NCI-H446 (cell line): Measurements from ENCODE around the gene DOK7.

Experiments used
- DNase-seq, 2 experiments: peaks; one replicate each; lab custom pipeline; 2025; lab: John Stamatoyannopoulos, UW

Gene DOK7

GRCh38 chr4:3520796-3521600 is 57.9 kb downstream of the DOK7 start:
- no peak for DNase-seq

DNA sequence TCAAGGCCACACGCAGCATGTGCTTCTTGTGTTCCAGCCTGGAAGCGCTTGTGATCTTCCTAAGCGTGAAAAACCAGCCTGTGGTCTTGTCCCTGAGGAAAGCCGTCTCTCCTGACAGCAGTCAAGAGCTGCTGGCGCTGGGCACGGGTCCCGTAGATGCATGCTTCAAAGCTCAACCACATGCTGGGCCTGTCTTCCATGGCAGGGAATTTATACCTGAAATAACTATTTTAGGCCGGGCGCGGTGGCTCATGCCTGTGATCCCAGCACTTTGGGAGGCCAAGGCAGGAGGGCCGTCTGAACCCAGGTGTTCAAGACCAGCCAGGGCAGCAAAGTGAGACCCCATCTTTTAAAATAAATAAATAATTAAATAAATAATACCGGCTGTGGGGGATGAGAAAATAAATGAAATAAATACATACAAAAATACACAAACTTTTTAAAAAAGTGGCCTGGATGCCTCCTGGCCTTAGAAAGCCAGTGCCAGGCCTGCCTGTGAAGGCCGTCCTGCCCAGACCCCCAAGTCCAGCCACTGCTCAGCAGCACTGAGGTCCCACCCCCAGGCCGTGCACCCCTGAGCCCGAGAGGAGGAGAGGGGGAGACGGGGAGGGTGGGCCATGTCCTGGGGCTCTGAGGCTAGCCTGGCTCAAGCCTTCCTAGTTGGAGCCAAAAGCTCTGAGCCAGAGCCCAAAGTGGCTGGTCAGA is 58.7 kb downstream of the DOK7 start:
- no peak for DNase-seq

- DNase-seq: no peak
These were observed 59.2 kb downstream of the DOK7 start for GRCh38 chr4:3522326-3522640.

DNA sequence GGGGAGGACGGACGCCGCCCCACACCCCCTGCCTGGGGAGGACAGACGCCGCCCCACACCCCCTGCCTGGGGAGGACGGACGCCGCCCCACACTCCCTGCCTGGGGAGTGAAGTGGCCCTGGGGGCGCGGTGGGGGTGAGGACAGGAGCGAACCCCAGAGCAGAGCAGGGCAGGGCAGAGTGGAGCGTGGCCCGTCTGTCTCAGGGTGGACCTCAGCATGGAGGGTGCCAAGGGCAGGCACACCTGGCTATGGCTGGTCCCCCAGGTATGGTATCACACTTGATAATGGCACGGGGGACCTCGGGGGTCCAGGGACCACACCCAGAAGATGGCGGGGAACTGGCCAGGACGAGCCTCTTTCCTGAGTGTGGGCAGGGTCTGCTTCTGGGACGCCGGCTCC is 59.5 kb downstream of the DOK7 start:
- DNase-seq: no peak

- DNase-seq: no peak
These were observed 60.1 kb downstream of the DOK7 start for GRCh38 chr4:3523146-3523627.

GRCh38 chr4:3523628-3524221 is 60.6 kb downstream of the DOK7 start:
- DNase-seq: no peak

DNA sequence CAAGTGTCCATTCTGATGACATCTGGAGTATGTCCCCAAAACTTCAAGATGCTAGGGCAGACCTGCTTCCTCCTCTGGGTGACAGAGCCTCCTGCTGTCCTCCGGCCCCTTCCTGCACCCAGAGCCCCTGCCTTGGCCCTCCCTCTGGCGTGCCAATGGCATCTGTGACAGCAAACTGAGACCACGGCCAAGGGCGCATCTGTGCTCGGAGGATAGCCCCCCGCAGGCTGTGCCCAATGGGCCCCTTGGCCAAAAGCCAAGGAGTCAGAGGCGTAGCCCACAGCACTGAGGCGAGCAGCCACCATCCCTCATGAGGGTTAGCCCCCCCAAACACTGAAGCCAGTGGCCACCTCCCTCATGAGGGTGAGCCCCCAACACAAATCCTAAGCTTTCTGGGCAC is 61.2 kb downstream of the DOK7 start:
- no peak for DNase-seq

- no peak for DNase-seq
These were observed 61.8 kb downstream of the DOK7 start for GRCh38 chr4:3524920-3525319.

GRCh38 chr4:3525532-3526430 is 62.7 kb downstream of the DOK7 start:
- no peak for DNase-seq

GRCh38 chr4:3526456-3526855 is 63.4 kb downstream of the DOK7 start:
- DNase-seq: no peak

GRCh38 chr4:3527101-3527913 is 64.2 kb downstream of the DOK7 start:
- DNase-seq: no peak

- DNase-seq: no peak
These were observed 65.1 kb downstream of the DOK7 start for GRCh38 chr4:3527914-3528876.

DNA sequence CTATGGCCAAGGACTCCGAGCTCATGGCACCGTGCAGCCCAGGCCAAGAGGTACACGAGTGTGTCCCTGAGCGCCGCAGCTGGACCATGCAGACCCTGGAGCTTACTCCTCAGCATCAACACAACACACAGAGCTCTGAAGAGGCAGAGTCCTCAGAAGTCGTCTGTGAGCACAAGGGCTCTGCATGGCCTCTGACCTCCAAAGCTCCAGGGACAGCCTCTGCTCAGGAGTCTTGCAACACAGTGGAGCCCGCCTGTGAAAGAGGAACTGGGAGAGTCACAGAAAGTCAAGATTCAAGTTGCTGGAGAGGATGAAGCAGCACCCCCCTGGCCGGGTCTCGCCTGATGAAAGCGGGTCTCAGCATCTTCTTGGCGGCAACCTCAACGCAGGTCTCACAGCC is 66.3 kb downstream of the DOK7 start:
- DNase-seq: no peak

DNA sequence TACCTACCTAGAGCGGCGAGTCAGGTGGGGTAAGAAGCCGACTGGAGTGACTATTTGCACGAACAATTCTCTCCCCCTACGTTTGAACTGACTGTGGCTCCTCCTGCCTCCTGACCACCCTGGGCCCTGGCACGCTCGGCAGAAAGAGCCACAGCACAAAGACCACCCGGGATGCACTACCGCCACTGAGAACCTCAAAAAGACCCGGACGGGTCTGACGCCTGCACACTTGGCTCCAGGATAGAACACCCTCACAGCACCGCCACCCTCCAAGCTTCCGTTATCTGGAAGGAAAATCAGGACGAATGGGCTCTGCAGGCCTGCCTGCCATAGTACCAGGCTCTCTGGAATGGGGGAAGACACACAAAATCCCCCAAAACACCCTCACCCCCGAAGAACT is 66.9 kb downstream of the DOK7 start:
- DNase-seq: no peak

GRCh38 chr4:3530663-3531254 is 67.7 kb downstream of the DOK7 start:
- no peak for DNase-seq

- DNase-seq: no peak
These were observed 68.3 kb downstream of the DOK7 start for GRCh38 chr4:3531318-3531878.

DNA sequence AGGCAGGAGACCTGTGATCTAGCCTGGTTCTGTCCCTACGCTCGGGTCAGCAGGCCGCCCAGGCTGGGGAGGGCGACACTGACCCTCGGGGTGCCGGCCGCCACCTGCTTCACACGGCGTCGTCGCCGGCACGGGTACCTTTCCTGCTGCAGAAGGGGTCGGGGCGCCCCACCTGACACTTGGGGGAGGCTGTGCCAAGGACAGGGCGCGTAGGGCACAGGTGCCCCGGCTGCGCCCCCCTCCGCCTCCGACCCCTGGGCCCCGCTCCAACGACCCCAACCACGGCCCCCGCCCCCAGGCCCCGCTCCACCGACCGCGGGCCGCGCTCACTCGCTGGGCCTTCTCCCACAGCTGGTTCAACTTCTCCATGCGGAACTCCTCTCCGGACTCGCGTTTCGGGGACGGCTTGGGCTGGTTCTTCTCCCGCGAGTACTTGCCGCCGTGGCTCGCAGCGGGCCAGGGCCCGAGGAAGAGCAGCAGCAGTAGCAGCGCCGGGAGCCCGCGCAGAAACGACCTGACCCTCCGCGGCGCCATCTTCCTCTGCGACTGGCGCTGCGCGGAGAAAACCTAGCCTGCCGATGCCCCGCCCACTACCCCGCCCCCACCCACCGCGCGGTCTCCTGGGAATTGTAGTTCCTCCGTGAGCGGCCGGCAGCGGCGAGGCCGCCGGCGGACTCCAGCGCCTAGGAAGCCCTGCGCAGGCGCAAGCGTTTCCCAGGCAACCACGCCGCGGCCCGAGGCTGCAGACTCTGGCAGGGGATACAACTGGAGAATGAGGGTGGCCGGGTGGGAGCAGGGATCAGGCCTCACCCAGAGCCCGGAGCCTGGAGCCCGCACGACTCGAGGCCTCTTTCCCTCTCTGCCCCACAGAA is 69.0 kb downstream of the DOK7 start, which contains the start of gene LRPAP1:
LRPAP1 (minus strand) TSS at position 544 of the 872 bp plus-strand sequence; CDS start at position 534, 10 bp downstream.
- peak; percentile 73 to 85 for DNase-seq

DNA sequence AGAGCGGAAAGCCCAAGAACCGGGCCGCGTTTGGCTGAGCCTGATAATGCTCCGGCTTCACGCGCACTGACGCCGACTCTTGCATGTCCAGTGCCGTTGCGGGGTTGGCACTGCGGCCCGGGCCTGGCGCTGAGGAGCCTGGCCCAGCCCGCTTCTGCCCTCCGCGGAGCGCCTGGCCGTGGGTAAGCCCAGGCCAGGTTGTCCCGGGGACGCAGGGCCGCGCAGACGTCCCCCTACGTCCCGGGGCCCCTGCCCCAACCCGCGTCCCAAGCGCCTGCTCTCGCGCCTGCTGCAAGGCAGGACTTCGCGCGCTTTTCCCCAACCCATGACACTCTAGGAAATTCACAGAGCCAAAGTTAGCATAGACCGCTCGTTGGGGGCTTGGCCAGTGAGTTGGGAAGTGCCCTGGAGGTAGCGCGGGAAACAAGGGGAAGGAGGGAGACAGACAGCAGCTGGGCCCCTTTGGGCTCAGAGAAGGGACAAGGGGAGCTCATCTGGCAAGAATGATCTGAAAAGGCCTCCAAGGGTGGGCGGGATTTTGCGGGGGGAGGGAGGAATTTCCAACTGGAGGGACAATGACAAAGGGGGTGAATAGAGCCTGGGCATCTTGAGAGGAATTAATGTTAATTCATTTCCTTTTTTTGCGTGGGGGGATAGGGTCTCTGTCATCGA is 69.8 kb downstream of the DOK7 start:
- no peak for DNase-seq
